ENCODE data around the gene LYPD3.

LYPD3 gene

DNA sequence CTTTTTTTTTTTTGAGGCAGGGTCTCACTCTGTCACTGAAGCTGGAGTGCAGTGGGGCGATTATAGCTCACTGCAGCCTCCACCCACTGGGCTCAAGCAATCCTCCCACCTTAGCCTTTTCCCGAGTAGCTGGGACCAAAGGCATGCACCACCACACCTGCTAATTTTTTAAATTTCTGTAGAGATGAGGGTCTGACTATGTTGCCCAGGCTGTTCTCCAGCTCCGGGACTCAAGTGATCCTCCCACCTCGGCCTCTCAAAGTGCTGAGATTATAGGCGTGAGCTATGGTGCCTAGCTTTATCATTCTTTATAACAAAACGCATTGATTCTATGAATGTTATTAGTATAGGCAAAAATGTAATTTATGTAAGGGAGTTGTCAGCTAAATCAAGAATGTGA is 17.9 kb upstream of the LYPD3 start:
- DNase-seq: no peak

DNA sequence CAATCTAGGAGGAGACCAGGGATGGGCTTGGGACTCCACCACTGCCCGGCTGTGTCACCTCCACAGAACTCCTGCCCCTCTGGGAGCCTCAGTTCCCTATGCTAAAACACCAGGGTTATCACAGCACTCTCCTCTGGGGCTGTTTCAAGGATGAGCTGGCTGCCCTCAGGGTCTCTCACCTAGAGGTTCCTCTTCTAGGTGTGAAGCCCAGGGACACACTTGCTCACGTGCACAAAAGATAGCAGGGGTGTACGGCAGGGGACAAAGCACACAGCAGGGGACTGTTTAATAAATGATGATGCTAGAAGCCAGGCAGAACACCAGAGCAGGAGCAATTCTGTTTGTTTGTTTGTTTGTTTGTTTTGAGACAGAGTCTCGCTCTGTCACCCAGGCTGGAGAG is 16.8 kb upstream of the LYPD3 start:
- DNase-seq: no peak

DNA sequence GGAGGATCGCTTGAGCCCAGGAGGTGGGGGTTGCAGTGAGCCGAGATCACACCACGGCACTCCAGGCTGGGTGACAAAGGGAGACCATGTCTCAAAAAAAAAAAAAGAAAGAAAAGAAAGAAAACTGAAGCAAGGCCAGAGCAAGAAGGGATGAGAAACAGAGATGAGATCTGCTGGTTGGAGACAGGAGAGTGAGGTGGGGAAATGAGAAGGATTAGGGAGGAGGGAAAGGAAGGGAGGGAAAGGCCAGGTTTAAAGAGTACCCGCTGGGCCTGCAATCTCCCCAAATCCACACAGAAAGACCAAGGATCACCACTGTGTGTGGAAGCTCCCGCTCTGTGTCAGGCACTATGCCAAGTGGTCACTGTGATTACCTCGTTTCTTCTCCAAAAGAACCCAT is 16.3 kb upstream of the LYPD3 start:
- no peak for DNase-seq

DNA sequence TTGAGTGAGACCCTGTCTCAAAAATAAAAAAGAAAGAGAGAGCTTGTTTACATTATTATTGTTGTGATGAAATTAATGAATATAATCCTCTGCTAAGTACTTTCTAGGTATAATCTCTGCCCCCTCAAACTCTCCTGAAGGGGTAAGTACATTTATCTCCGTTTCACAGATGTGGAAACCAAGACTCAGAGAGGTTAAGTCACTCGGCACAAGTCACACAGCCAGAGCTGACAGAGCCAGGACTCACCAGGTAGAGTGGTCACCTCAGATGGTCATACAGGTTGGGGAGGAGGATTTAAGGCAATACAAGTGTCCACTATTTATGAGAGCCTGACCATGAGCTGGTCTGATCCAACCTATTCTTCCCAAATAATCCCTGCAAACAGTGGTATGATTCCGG is 15.2 kb upstream of the LYPD3 start:
- no peak for DNase-seq

DNA sequence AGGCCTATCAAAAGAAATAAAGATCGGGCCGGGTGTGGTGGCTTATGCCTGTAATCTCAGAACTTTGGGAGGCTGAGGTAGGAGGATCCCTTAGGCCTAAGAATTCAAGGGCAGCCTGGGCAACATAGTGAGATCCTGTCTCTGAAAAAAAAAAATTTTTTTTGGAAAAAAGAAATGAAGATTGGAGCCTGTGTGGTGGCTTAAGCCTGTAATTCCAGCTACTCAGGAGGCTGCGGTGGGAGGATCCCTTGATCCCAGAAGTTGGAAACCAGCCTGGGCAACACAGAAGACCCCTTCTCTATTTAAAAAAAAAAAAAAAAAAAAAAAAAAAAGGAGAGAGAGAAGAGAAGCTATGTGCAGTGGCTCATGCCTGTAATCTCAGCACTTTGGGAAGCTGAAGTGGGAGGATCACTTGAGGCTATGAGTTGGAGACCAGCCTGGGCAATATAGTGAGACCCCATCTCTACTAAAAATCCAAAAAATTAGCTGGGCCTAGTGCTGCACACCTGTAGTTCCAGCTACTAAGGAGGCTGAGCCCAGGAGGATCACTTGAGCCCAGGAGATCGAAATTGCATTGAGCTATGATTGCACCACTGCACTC is 14.7 kb upstream of the LYPD3 start:
- DNase-seq: no peak

DNA sequence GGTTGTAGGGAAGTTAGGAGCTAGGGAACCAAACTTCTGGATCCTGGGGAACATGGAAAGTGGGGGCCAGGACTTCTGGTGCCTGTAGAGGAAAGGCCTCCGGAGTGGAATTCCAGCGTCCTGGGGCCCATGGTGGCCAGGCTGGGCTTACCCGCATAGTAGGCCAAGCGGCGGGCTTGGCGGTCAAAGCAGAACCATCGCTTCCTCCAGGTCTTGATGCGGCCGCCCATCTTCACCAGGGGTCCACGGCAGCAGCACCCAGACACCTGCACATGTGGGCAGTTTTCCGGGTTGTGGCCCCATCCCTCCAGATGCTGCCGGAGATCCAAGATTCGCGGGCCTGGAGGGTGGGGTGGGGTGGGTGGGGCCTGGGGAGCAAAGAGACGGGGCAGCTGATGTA is 13.8 kb upstream of the LYPD3 start:
- no peak for DNase-seq

DNA sequence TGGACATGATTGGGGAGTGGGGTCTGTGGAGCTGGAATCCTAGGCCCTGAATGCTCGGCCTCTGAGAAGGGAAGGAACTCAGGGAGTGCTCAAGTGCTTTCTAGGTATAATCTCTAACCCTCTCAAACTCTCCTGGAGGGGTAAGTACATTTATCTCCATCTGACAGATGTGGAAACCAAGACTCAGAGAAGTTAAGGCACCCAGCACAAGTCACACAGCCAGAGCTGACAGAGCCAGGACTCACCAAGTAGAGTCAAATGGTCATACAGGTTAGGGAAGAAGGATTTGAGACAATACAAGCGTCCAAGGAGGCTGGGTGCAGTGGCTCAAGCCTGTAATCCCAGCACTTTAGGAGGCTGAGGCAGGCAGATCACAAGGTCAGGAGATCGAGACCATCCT is 12.9 kb upstream of the LYPD3 start:
- DNase-seq: no peak

DNA sequence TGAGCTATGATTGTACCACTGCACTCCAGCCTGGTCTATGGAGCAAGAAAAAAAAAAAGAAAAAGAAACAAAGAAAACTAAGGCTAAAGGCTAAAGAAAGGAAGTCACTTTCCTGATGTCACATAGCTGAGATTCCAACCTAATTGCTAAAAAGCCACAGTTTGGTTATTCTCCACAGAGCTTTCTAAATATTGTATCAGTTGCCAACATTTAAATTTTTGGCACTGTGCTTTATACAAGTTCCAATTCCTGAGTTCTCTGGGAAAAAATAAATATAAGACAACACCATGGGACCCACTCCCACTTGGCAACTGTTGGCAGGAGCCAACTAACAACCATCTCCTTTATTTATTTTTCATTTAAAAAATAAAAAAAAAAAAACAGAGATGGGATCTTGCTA is 11.2 kb upstream of the LYPD3 start:
- no peak for DNase-seq

DNA sequence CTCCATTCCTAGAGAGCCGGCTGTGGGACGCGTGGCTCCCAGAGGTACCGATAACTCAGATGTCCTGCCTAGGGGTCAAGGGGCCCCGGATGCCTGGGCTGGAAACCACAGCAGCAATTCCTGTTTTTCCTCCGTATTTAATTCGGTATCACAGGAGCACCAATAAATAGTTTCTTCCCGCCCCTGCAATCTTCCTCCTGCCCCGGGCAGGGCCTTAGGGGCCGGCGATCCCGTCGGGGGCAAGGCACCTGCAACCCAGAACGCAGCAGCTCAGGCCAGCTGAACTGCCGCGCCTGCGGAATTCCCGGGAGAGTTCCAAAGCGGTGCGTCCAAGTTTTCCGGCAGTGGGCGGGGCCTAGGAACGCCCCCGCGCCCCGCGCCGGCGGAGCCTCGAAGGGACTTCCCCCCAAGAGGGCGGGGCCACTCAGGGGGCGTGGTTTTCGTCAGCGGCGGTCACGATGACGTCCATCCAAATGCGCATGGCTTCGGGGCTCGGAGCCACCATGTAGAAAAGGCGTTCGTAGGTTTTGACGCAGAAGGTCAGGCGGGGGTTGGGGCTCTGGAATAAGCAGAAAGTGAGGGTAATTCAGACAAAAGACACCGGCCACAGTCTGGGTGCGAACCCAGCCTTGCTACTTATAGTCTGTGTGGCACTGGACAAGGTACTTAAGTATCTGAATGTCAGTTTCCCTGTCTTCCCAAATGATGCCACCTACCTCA is 9.7 kb upstream of the LYPD3 start:
- peak; percentile 92 for DNase-seq

DNA sequence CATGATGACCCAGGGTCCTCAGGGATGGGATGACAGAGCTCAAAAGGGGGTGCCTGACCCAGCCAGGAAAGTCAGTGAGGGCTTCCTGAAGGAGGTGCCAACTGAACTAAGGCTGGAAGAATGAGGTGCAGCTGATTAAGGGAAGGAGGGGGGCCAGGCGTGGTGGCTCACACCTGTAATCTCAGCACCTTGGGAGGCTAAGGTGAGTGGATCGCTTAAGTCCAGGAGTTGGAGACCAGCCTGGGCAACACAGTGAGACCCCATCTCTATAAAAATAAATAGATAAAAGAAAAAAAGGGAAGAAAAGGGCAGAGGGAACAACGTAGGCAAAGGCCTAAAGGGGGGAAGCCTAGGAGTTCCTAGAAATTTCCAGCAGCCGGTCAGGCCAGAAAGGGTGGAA is 9.1 kb upstream of the LYPD3 start:
- DNase-seq: no peak

DNA sequence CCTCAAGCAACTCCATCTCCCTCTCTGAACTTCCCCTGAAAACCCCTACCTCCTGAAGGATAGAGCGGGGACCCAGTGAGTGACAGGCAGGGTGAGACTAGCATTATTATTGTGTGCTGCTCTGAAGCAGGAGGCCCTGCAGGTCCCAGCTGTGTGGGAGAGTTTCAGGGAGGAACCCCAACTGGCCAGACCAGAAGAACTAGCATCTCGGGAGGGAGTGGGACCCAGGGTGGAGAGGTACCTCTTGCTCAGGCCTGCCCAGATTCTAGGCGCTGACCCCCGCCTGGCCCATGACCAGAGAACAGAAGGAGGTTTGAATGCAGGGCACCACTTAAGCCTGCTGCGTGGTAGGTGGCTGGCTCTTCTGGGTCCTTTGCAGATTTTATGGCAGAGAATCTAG is 5.7 kb upstream of the LYPD3 start:
- DNase-seq: no peak

DNA sequence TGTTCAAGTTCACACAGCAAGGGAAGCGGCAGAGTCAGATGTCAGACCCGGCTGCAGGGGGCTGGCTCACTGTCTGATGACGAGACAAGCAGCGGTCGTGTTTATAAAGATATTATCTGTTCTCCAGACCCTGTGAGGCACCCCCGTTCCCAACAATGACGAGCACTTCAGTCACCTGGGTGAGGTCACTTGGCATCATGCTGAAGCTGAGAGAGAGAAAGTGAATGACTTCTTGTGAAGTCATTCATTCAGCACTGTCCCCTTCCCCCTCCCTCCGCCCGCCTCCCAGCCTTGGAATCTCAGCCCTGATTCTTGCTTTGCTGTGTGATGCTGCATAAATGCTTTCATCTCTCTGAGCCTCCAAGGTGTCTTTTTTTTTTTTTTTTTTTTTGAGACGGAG is 4.9 kb upstream of the LYPD3 start:
- no peak for DNase-seq

DNA sequence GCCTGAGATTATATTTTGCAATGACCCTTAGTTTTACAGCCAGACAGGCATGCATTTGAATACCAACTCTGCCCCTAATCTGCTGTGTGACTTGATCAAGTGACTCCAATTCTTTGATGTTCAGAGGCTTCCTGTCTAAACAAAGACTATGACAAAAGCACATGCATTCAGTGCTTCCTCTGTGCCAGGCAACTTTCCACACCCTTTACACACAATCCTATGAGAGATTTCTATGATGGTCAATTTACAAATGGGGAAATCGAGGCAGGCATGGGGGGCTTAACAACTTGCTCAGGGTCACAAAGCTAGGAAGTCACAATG is 3.7 kb upstream of the LYPD3 start:
- no peak for DNase-seq

DNA sequence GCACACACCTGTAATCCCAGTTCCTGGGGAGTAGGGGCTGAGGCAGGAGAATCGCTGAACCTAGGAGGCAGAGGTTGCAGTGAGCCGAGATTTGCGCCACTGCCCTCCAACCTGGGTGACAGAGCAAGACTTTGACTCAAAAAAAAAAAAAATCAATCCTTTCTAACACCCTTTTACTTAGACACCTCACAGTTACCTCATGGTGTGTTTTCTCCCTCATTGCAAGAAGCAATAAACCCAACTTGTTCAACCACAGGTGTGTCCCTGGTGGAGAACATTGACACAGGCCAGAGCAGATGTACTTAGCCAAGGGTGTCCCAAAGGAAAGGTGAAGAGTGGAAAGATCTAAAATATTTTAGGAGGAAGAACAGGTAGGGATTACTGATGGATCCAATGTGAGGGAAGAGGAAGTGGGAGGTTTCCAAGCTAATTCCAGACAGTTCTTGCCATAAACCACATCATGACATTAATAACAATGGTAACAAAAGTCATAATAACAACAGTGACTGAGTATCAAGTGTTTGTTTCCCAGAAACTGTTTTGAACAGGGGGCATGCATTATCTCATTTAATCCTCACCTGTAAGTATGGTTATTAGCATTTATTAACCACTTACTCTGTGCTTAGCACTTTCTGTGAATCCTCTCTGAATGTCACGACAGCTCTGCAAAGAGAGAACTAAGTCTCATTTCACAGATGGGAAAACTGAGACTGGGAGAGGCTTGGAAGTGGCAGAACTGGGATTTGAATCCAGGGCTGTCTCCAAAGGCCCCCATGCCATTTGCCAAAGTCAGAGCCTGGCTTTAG is 3.1 kb upstream of the LYPD3 start:
- no peak for DNase-seq

DNA sequence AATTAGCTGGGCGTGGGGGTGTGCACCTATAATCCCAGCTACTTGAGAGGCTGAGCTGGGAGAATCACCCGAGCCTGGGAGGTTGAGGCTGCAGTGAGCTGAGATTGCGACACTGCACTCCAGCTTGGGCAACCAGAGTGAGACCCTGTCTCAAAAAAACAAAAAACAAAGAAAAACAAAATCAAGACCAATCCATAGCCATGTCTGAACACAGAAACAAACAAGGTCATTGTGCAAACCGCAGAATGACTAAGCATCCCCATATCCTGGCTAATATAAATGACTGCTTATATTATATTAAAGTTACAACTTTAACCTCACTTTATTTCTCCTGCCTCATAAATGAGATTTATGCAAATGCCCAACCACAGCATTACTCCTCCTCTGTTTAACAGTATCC is 2.3 kb upstream of the LYPD3 start:
- DNase-seq: no peak

DNA sequence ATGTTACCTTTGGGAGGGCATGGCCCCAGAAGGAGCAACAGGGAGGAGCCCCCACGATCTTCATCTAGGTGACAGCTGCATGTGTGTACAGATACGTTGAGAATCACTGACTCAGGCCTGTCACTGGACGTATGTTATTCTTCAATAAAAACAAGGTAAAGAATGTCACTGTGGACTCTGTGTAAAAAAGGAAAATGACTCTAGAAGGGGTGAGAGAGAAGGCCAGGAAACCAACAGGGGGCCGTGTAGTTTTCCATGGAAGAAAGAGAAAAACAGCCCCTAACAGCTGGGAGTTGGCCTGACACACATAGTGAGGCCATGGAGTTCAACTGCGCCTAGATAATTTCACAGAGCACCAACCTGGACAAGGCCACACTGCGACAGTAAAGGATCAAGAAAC is 1.9 kb upstream of the LYPD3 start:
- DNase-seq: no peak

DNA sequence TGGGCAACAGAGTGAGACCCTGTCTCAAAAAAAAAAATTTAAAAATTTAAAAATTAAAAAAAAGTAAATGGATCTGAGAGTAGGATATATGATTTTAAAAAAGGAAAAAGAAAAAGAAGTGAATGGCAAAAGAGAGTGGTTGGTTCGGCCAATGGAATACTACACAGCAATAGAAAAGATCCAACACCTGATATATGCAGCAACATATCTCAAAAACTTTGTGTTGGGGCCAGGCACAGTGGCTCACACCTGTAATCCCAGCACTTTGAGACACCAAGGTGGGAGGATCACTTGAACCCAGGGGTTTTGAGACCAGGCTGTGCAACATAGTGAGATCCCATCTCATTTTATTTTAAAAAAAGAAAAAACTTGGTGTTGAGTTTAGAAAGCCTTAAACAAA is 1.4 kb upstream of the LYPD3 start:
- no peak for DNase-seq

DNA sequence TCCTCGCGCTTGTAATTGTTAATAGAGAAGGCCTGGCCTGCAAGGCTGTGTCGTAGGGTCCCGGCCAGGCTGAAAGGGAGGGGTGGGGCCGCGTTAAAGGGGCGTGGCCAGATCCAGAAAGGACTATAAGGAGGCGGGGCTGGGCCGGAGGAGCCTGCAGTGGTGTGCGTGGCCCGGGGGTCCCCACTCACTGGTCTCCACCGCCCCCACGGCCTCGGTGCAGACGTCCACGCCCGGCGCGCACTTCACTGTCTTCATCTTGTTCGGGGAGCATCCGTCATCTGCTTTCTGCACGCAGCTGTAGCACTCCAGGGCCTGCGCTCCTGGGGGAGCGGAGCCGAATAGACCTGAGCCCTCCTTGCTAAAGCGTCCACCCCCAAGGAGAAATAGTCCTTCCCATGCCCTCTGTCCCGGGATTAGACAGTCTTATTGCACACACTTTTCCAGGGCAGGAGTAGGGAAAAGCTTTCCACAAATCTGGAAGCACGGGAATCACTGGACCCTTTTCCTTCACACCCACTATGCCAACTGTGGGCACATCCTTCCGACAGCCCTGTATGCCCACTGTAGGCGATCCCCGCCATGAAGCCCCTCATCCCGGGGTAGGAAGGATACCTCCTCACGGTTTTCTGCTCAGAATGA is 1.2 kb downstream of the LYPD3 start:
- peak; percentile 70 for DNase-seq

DNA sequence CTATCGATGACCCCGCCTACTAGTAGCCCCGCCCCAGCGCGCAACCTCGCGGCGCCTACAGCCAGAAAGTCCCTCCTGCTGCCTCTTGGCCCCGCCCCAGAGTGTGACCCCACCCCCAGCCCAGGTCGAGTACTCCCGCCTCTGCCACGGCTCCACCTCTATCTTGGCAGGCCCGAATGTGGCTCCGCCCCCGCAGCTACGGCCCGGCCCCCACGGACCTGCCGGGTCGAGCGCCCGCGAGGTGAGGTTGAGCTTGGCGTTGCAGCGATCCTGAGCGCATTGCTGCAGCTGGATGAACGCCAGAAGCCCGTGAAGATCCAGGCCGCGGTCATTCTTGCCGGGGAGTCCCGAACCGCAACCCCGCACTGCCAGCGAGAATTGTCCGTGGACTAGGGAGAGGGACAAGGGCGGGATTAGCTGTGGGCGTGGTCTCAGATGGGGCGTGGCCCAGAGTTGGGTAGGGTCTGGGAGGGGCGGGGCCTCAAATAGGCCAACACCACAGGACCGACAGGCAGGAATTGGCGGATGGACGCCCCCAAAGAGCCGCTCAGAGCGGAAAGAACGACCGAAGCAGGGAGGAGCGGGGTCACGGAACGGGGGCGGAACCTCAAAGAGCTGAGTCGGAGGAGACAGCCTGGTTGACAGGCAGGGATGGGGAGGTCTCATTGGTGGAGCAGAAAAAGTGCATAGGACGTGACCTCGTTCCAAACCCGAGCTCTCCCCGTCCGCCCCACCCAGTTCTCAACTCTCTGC is 1.9 kb downstream of the LYPD3 start:
- DNase-seq: peak; percentile 95

DNA sequence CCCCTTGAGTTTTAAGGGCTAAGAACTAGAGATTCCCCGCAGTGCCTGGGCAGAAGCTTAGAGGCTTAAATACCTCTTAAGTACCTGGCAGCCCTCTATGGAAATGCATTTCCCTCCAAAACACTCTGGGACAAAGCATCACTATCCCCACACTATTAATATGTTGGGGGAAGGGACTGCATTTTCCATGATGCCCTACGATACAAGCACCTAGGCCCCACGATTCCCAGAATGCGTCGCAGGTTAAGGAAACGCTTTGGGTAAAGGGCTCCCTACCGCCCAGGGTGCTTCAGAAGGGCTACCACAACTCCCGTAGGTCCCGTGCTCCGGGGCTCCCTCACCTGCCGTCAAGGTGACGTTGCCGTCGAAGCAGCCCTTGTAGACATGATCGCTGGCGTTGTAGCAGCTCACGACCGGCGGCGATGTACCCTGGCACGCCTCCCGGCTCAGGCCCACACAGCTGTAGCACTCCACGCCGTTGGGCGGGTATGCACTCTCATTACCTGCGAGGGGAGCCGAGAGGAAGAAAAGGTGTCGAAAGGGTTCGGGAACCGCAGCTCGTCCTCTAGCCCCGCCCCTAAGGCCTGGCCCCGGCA is 2.5 kb downstream of the LYPD3 start:
- peak; percentile 49 for DNase-seq

DNA sequence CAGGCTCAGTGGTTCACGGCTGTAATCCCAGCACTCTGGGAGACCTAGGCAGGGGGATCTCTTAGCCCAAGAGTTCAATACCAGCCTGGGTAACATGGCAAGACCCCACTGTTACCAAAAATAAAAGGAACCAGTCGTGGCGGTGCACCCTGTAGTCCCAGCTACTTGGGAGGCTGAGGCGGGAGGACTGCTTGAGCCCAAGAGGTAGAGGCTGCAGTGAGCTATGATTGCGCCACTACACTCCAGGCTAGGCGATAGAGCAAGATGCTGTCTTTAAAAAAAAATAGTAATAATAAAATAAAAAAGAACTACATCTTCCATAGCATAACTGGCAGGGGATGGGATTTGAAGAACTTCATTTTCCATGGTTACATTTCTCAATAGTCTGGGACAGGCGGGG is 3.0 kb downstream of the LYPD3 start:
- DNase-seq: no peak

DNA sequence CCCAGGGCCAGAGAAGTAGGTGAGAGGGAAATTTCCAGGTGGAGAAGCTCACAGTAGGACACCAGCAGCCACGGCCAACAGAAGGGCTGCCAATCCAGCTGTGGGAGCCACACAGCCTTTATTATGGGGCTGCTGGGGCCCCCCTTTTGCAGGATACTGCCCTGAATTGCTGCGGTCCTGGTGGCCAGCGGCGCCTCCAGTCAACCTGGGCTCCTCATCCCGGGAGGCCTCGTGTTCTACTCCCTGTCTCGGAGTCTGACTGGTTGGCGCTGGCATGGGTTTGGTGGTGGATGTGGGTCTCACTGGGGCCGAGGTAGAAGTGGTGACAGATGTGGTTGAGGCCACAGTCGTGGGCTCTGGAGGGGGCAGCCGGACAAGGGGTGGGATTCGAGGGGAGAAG is 4.1 kb downstream of the LYPD3 start:
- DNase-seq: no peak

Measured in NCI-H82 (cell line).